T follicular helper cell (primary cell): Measurements from ENCODE around the gene TPSD1.
"Not testable (repeated sequence)": the region's sequence is repeated elsewhere in the genome, so short reads cannot be mapped to it uniquely, and the experiment has no call there.

ENCODE experiments used
- DNase-seq: peaks from one replicate; pipeline ENCODE4 v3.0.0-alpha.2; 2020; ENCODE audit warnings: low read depth

The TPSD1 gene

DNA sequence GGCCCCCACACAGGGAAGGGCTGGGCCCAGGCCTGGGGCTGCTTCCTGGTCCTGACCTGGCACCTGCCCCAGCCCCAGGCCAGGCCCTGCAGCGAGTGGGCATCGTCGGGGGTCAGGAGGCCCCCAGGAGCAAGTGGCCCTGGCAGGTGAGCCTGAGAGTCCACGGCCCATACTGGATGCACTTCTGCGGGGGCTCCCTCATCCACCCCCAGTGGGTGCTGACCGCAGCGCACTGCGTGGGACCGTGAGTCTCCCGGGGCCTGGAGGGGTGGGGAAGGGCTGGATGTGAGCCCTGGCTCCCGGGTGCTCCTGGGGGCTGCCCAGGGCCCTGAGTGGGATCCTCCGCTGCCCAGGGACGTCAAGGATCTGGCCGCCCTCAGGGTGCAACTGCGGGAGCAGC lies 14.8 kb upstream of the TPSD1 start:
- DNase-seq: not testable (repeated sequence)

- DNase-seq: not testable (repeated sequence)
Measured at GRCh38 chr16:1243363-1243762, 12.5 kb upstream of the TPSD1 start.

DNA sequence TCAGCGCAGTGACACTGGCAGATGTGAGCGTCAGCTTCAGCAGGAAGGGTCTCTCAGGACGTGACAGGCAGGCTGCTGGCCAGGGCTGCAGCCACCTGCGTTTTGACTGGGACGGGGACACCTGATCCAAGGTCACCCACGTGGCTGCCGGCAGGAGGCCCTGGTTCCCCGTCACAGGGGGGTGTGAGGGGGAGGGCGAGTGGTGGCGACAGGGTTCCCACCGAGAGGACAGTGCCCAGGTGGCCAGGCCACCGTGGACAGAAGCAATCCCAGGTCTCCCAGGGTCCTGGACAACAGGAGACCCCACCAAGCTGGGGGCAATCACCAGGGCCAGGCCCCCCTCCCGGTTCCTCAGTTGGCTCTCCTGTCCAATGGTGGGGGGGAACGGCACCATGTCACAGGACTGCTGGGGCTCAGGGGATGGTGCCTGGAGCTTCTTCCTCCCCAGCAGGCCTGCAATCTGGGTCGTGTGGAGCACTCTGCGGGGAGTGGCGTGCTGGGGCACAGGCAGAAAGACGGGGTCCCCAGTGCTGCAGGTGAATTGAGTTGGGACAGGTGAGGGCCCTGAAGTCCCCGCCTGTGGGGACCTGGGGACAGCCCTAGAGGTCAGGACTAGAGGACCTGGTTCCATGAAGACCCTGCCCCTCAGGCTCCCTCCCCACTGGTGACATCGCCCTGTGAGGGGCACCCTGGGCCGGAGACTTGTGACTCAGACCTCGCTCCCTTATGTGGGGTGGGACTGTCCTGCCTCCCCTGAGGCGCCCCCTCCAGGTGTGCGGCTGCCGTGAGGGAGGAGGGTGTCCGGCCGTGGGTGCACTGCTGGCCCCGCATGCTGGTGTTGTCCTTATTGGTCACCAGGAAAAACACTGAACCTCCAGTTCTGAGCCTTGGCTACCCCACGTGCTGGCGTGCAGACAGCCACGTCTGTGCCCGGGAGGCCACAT lies 11.7 kb upstream of the TPSD1 start:
- not testable (repeated sequence) for DNase-seq

DNA sequence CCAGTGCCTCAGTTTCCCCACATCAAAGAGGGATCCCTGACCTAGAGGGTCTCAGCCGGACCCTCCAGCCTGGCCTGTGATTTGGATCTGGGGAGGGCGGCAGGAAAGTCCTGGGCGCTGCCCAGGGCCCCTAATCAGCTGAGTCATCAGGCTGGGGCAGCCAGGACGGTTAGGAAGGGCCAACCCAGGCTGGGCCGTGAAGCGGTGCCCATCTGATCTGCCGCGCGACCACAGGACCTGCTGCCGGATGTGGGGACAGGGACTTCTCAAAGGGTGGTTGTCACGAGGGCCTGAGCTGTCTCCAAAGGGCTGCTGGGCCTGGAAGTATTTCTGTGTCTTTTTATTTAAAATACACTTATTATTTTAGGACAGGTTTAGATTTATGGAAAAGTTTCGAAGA lies 11.0 kb upstream of the TPSD1 start:
- no peak for DNase-seq

GRCh38 chr16:1245452-1246020 lies 10.3 kb upstream of the TPSD1 start:
- no peak for DNase-seq

DNA sequence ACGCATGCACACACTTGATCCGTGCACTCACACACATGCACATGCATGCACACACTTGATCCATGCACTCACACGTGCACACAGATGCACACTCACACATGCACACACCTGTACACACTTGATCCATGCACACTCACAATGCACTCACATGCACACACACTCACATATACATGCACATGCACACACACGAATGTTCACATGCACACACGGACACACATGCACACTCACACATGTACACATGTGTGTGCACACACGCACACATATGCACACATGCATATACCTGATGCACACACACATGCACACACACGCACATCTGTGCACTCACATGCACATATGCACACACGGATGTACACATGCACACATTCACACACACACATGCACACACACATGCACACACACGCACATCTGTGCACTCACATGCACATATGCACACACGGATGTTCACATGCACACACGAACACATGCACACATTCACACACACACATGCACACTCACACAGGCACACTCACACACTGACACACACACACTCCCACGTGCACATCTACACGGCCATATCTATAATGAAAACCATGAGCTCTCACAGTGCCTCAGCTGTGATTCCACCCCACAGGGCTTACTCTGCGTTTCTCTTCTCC lies 7.8 kb upstream of the TPSD1 start:
- not testable (repeated sequence) for DNase-seq

DNA sequence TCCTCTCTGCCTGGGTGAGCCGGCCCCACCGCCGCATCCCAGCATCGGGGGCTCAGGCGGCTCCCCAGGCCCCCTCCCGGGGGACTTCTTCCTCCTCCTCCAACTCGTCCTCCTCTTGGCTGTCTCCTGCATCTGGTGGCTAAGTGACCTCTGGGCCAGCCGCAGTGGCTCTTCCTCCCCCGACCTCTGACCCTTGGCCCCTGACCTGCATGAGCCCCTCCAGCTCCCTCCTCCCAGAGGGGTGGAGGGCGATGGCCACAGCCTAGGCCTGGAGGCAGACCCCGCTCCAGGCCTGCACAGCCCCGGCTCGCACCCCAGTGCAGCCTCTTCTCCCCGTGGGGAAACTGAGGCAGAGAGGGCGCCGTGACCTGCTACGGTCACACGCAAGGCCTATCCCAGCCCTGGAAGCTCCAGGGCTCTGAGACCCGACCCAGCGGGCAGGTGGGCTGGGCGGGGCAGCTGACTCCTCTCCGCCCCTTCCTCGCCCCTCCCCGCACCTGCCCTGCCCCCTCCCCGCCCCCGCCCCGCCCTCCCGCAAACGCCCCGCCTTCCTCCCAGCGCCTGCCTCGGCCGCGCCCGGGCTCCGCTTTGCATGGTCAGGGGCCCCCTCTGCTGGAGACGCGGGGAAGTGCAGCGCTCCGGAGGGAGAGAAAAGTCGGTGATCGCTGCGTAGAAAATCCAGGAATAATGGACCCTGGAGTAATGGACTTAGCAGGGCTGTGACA lies 6.7 kb upstream of the TPSD1 start:
- not testable (repeated sequence) for DNase-seq

DNA sequence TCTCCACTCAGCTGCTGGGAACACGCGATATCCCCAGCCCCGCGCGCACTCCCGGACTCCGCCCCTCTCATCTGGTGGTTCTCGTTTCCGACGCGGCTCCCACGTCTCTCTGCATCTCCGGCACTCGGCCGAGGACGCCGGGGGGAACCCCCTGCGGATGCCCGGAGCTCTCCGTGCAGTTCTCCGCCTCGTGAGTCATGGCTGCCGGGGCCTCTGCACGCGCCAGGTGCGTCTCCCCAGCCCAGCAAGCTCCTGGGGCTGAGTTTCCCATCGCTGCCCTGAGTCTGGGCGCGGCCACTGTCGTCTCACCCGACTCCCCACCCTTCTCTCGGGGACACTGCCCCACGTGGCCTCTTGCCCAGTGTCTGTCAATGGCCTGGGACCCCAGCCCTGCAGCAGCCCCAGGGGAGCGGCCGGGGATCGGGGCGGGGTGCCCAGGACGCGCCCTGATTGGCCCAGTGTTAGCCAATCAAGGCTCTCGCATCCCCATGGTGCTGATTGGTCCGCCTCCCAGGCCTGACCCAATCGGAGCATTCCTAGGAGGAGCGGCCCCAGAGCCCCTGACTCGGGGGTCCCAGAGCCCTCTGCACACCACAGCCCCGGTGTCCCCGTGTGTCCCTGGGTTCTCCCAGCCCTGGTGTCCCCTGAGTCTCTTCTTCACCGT lies 2.0 kb upstream of the TPSD1 start:
- not testable (repeated sequence) for DNase-seq

DNA sequence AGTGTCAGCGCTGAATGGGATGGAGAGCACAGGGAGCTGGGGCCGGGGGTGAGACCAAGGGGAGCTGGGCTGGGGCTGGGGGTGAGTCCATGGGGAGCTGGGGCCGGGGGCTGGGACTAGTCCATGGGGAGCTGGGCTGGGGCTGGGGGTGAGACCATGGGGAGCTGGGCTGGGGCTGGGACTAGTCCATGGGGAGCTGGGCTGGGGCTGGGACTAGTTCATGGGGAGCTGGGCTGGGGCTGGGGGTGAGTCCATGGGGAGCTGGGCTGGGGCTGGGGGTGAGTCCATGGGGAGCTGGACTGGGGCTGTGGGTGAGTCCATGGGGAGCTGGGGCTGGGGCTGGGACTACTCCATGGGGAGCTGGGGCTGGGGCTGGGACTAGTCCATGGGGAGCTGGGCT lies 1.0 kb upstream of the TPSD1 start:
- DNase-seq: not testable (repeated sequence)

GRCh38 chr16:1256296-1256873 lies 516 bp downstream of the TPSD1 start:
- not testable (repeated sequence) for DNase-seq

GRCh38 chr16:1256874-1257322 lies 1.0 kb downstream of the TPSD1 start:
- DNase-seq: no peak

DNA sequence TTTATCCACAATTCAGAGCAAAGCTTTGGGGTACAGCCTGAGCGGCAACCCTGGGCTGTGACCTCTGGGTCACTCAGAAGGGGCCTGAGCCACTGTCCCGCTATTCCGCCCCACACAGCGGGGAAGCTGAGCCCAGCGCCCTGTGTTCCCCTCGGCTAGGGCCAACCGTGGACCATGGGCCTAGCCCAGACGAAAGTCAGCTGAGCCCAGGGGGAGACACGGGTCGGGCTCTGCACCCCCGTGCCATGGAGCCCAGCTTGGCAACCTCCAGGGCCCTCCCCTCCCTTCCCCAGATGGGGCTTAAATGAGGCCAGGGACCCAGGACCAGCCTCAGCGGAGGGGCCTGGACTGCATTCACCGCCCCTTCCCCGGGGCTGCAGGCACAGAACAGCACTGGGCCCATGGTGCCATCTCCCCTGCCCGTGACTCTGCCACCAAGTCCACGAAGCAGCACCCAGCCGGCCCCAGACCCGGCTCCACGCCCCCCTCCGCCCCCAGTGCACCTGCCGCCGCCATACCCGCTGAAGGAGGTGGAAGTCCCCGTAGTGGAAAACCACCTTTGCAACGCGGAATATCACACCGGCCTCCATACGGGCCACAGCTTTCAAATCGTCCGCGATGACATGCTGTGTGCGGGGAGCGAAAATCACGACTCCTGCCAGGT lies 1.8 kb downstream of the TPSD1 start:
- DNase-seq: no peak

GRCh38 chr16:1258225-1258600 lies 2.3 kb downstream of the TPSD1 start:
- DNase-seq: no peak

- DNase-seq: no peak
Measured at GRCh38 chr16:1258906-1259759, 3.3 kb downstream of the TPSD1 start.

- no peak for DNase-seq
Measured at GRCh38 chr16:1259760-1260068, 3.8 kb downstream of the TPSD1 start.

DNA sequence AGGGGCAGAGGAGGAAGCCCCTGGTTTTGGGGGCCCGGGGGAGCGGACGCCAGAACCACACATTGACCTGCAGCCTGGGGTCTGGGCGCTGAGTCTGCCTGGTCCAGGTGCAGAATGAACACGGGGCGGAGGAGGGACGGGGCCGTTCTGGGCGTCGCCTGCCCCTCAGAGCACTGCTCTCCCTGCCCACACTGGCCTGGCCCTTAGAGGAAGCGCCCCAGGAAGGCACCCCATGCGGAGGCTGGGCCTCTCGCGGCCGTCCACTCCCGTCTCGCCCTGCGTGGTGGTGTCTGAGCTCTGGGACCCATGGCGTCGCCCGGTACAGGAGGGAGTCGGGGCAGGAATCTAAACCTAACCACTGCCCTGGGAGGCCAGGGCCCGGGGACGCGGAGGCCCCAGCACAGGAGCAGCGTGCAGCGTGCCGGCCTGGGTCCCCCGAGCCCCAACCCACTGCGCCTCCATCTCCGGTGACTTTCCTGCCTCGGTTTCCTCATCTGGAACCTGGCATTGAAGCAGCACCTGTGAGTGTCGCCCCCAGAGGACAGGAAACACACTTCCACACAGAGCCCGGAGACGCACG lies 4.3 kb downstream of the TPSD1 start:
- DNase-seq: no peak

DNA sequence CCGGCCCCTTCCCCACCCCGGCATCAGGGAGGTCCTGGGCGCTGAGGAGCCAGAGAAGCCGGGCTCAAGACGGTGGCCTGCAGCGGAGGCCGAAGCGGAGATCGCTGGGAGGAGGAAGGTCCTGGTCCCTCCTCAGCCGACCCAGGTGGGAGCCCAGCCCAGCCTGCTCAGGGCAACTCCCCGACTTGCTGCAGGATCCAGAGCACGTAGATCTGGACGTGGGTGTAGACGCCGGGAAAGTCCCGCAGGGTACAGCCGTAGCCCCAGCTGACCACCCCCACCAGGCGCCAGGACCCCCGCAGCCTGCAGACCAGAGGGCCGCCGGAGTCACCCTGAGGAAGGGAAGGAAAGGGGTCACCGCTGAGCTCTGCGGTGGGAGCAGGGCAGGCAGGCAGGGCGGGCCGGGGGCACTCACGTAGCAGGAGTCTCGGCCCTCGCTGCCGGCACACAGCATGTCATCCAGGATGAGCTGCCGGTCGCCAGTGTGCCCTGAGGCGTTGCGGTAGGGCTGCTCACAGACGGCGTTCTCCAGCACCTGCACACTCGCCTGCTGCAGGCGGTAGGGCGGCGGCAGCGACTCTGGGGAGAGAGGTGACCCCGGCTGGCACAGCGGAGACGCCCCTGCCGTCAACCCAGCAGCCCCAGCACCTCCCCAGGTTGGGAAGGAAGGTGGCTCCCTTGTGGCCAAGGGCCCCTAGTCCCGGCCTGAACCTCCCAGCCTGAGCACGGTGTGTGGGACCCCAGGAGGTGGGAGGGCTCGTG lies 5.4 kb downstream of the TPSD1 start:
- DNase-seq: no peak

GRCh38 chr16:1262210-1262845 lies 6.5 kb downstream of the TPSD1 start:
- DNase-seq: no peak
